Measurements from ENCODE around the gene FOXO6. TPM values are rescaled to one million over a fixed set of nuclear protein-coding genes. Genes with fewer than 3 reads are reported as not detected.

FOXO6 gene
- total and polyA plus RNA-seq, 2 experiments from 2014 or later = 0.68 to 4.2 TPM

DNA sequence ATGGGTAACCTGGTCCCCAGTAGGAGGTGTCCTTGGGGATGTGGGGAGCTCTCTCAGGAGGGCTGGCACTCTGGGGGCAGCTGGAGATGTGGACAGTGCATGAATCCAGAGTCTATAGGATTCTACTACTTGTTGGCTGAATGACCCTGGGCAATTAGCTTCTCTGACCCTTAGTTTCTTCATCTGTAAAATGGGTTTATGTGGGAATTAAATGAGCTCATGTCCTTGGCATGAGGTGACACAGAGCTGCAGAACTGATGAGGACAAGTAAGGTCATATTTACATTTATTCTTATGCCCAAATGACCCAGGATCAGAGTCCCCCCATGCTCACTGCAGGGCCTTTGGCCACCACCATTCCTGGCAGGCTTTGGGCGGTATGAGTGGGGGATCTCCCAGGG lies 29.3 kb downstream of the FOXO6 start (continued):
- no peak for TF ChIP-seq ZNF462 (CRISPR knock-in tag; IDR thresholded peaks at IDR 0.05)
- no peak for TF ChIP-seq NANOG (IDR thresholded peaks at IDR 0.05; ENCODE audit: borderline replicate concordance)
- no peak for TF ChIP-seq ZNF114 (CRISPR knock-in tag; IDR thresholded peaks at IDR 0.05)
- TF ChIP-seq CREB1 (CRISPR knock-in tag; IDR thresholded peaks at IDR 0.05; ENCODE audit: low read depth) = no peak
- no peak for TF ChIP-seq POLR2AphosphoS5 (IDR thresholded peaks at IDR 0.05; ENCODE audit: low read depth)
- no peak for TF ChIP-seq ZNF331 (CRISPR knock-in tag; IDR thresholded peaks at IDR 0.05; ENCODE audit: low read depth)

DNA sequence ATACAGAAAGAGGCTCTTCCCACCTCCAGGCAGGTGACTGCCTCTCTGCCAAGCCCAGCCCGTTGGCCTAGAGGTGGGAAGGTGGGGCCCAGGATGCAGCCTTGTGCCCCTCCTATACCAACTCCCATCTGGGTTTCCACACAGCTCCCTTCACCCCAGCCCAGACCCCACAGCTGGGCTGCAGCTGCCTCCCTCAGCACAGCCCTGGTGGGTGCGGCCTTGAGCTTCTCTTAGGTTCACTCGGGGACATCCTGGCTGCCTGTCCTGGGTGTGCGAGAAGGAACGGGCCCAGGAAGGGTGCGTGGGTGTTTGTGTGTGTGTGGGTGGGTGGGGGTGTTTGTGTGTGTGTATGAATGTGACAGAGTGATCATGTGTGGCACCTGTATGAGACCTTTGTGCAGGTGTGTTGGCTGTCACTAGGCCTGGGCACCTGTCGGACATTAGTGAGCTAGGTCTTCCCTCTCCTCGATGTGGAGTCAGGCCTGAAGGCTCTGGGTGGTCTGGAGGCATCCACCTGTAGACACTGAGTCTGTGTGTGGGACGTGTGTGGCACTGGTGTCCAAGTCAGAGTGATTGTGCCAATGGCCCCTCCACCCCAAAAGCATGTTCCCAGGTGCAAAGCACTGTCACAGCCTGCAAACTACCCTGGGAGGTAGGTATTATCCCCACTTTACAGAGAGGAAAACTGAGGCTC lies 30.7 kb downstream of the FOXO6 start:
- DNase-seq (ENCODE audit: low spot score) = no peak
- Histone ChIP-seq H3K27me3 (ENCODE audit: insufficient read depth) (0 out of 2 replicates have a peak, but pooled peaks cover under 1% of the 10 kb centered on the region), H3K4me2 (no peak overlapping the region; the same call in 1 of the 2 replicates), H3F3A (replicated peaks; ENCODE audit: low read depth) (no peaks in the 10 kb centered on the region), H4K20me1 (replicated peaks; ENCODE audit: insufficient read depth) (no peaks in the 10 kb centered on the region), H3K36me3 (ENCODE audit: insufficient read depth) (no peaks in the 10 kb centered on the region), H3K4me1 (ENCODE audit: insufficient read depth) (peaks cover 45% of the 10 kb centered on the region), H3K9me2 (ENCODE audit: insufficient read depth) (no peaks in the 10 kb centered on the region), H3K27ac (ENCODE audit: low read depth) (no peak overlapping the region), H3K4me3 (no peak overlapping the region), H2AFZ (no peak overlapping the region), H3K79me2 (replicated peaks; ENCODE audit: insufficient read depth) (no peaks in the 10 kb centered on the region)
- H3K9me3 Mint-ChIP-seq = no peaks in the 10 kb centered on the region
- ATAC-seq = no peak
- peaks cover 42% of the 10 kb centered on the region for H3K27me3 Mint-ChIP-seq (ENCODE audit: insufficient read depth, low read depth, poor library complexity)
- H3K27ac Mint-ChIP-seq = no peak overlapping the region
- no peak overlapping the region for H3K4me3 Mint-ChIP-seq
- no peaks in the 10 kb centered on the region for H3K36me3 Mint-ChIP-seq (ENCODE audit: low read depth)
- peaks cover 68% of the 10 kb centered on the region for H3K4me1 Mint-ChIP-seq
- TF ChIP-seq, protein P1, sequence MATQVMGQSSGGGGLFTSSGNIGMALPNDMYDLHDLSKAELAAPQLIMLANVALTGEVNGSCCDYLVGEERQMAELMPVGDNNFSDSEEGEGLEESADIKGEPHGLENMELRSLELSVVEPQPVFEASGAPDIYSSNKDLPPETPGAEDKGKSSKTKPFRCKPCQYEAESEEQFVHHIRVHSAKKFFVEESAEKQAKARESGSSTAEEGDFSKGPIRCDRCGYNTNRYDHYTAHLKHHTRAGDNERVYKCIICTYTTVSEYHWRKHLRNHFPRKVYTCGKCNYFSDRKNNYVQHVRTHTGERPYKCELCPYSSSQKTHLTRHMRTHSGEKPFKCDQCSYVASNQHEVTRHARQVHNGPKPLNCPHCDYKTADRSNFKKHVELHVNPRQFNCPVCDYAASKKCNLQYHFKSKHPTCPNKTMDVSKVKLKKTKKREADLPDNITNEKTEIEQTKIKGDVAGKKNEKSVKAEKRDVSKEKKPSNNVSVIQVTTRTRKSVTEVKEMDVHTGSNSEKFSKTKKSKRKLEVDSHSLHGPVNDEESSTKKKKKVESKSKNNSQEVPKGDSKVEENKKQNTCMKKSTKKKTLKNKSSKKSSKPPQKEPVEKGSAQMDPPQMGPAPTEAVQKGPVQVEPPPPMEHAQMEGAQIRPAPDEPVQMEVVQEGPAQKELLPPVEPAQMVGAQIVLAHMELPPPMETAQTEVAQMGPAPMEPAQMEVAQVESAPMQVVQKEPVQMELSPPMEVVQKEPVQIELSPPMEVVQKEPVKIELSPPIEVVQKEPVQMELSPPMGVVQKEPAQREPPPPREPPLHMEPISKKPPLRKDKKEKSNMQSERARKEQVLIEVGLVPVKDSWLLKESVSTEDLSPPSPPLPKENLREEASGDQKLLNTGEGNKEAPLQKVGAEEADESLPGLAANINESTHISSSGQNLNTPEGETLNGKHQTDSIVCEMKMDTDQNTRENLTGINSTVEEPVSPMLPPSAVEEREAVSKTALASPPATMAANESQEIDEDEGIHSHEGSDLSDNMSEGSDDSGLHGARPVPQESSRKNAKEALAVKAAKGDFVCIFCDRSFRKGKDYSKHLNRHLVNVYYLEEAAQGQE (IDR thresholded peaks at IDR 0.05; ENCODE audit: unreplicated experiment) = no peak
- TF ChIP-seq CTCF (conservative IDR thresholded peaks at IDR 0.05; ENCODE audit: low read depth in 2 of 2) (no peak), JUNB (IDR thresholded peaks at IDR 0.05; ENCODE audit: unreplicated experiment) (no peak), STAT1 (IDR thresholded peaks at IDR 0.05; ENCODE audit: unreplicated experiment) (no peak), ETS1 (IDR thresholded peaks at IDR 0.05) (no peak), POLR2AphosphoS5 (IDR thresholded peaks at IDR 0.05; ENCODE audit: low read depth) (no peak)
